Prostate gland (tissue), 2 donors: ENCODE measurements around the gene ELK4.

ENCODE experiments used
- POLR2A ChIP-seq: fragments of 450-650 bp; IDR thresholded peaks from one replicate; pipeline ENCODE4 v1.6.1; 2016; ENCODE audit warnings: antibody characterized with exemption, mild to moderate bottlenecking
- POLR2AphosphoS5 ChIP-seq: sonication (generic); formaldehyde crosslinking; IDR thresholded peaks from one replicate; pipeline ENCODE4 v1.6.1; 2017; ENCODE audit warnings: antibody characterized with exemption
- TF ChIP-seq, protein P1 (sequence below), 4 experiments: fragments of 200-600 bp in 2 of 4; fragments of 450-650 bp in 2 of 4; sonication (generic) in 2 of 4; IDR thresholded peaks; 1 replicate in 3 of 4; 2 replicates in 1 of 4; pipeline ENCODE4 v1.5.1; 2016 to 2019; ENCODE audit warnings: antibody characterized with exemption in 4 of 4, mild to moderate bottlenecking in 2 of 4, moderate library complexity in 2 of 4

DNA sequence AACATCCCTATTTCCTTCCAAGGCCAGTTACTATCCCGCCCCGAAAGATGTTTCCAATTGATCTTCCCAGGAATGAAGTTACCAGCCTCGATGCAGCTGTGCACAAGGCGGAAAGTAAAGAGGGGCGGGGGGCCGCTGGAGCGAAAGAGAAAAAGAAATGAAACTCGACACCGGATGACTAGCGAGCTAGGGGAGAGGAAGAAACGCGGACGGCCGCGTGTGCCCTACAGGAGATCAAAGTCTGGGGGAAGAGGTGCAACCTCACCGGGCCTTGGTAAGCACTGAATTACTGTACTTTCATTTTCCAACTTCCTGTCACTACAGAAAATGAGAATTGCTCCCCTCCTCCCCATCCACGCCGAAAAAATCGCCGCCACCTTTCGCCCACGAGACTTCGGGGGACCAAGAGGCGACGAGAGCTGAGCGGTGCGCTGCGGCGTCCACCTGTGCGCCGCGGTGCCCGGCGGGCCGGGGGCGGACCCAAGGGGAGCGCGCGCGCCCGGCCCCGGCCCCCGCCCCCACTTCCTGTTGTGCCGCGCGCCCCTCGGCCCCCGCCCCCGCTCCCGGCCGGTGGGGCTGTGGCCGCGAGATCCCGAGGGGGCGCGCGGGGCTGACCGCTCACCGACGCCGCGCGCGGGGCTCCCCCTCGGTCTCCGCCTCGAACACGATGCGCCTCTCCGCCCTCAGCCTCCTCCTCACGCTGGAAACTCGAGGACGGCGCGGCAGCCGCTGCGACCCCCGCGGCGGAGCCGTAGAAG is 622 bp downstream of the ELK4 start:
- TF ChIP-seq, protein P1, sequence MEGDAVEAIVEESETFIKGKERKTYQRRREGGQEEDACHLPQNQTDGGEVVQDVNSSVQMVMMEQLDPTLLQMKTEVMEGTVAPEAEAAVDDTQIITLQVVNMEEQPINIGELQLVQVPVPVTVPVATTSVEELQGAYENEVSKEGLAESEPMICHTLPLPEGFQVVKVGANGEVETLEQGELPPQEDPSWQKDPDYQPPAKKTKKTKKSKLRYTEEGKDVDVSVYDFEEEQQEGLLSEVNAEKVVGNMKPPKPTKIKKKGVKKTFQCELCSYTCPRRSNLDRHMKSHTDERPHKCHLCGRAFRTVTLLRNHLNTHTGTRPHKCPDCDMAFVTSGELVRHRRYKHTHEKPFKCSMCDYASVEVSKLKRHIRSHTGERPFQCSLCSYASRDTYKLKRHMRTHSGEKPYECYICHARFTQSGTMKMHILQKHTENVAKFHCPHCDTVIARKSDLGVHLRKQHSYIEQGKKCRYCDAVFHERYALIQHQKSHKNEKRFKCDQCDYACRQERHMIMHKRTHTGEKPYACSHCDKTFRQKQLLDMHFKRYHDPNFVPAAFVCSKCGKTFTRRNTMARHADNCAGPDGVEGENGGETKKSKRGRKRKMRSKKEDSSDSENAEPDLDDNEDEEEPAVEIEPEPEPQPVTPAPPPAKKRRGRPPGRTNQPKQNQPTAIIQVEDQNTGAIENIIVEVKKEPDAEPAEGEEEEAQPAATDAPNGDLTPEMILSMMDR (IDR thresholded peaks at IDR 0.05), result no peak
- TF ChIP-seq POLR2A (peak; percentile 59), POLR2AphosphoS5 (peak; percentile 47)
